GM20000 (cell line): ENCODE data around the gene SP140L.

ENCODE experiments used
- DNase-seq: peaks from one replicate; pipeline ENCODE4 v3.0.0; 2012; ENCODE audit warnings: low spot score
- TF ChIP-seq, protein P1 (sequence below): IDR thresholded peaks from 2 replicates; pipeline ENCODE4 v1.5.1; 2012; ENCODE audit warnings: mild to moderate bottlenecking, control low read depth; ENCODE audit errors: extremely low read depth, missing control alignments

The SP140L gene

DNA sequence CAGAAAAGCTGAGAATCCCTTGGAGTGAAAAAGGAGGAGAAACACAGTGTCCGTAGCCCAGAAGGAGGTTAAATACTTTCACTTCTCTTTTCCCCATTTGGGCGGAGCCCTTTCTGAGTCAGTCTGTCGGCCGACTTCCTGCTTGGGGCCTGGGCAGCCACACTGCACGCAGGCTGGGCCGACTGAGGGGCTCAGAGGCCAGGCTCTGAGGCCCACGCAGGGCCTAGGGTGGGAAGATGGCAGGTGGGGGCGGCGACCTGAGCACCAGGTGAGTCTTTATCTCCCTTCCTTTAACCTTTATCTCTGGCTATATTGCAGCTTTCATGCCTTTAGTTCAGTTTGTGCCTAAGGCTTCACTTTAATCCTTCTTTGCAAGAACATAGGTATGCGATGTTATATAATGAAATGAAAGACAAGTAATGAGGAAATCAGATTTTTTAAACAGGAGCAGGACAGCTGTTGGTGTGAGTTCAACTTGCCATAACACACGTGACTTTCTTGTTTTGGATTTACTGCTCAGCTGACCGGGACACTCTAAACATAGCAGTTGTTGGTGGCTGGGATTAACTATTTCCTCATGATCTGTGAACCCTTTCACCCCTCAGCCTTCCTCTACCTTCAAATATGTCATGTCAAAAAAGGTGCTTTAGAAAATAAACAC is 89.2 kb downstream of the SP140L start, which contains the start of gene SP100:
TSS of gene SP100 (plus strand) at position 141 of the 661 bp plus-strand sequence. CDS start at position 237, 96 bp downstream.
- DNase-seq = peak; percentile 78
- TF ChIP-seq, protein P1, sequence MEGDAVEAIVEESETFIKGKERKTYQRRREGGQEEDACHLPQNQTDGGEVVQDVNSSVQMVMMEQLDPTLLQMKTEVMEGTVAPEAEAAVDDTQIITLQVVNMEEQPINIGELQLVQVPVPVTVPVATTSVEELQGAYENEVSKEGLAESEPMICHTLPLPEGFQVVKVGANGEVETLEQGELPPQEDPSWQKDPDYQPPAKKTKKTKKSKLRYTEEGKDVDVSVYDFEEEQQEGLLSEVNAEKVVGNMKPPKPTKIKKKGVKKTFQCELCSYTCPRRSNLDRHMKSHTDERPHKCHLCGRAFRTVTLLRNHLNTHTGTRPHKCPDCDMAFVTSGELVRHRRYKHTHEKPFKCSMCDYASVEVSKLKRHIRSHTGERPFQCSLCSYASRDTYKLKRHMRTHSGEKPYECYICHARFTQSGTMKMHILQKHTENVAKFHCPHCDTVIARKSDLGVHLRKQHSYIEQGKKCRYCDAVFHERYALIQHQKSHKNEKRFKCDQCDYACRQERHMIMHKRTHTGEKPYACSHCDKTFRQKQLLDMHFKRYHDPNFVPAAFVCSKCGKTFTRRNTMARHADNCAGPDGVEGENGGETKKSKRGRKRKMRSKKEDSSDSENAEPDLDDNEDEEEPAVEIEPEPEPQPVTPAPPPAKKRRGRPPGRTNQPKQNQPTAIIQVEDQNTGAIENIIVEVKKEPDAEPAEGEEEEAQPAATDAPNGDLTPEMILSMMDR = no peak

DNA sequence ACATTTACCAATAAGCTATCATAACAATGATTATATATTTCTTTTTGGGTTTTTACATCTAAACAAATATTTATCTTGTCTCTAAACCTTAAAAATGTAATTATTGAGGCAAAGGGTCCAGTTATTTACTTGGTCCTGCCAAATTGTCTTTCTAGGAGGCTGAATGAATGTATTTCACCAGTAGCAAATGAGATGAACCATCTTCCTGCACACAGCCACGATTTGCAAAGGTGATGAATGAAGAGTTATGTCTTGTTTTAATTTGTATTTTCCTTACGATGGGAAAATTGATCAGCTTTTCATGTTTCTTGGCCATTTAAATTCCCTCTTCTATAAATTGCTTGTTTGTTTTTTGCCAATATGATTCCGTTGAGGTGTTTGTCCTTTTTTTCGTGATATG is 90.4 kb downstream of the SP140L start:
- TF ChIP-seq, protein P1 = no peak
- DNase-seq = no peak

DNA sequence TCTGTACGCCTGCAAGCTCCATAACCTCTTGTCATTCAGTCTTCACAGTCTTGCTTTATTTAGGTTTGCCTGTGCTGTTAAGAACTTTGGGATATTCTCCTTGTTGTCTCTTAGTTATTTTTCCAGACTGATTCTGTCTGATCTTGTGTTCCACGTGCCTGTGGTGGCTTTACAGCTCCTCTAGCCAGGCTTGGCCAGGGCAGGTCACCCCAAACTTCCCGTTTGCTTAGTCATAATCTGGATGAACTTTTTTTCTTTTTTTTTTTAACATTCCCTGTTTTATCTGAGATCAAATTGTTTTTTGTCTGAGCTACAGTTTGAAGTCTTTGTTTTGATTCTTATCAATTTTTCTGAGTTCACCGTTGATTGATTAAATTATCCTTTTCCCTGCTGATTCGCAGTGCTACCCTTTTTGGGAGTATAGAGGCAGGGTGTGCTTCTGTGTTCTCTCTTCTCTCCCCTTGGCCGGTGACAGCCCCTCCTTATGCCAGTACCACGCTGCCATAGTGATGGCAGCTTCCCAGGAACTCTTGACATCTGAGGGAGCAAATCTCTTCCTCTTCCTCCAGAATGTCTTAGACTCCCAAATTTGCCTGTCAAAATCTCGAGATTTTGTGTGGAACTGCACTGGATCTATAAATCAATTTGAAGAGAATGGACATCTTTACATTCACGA is 91.5 kb downstream of the SP140L start:
- TF ChIP-seq, protein P1 = no peak
- DNase-seq = no peak

DNA sequence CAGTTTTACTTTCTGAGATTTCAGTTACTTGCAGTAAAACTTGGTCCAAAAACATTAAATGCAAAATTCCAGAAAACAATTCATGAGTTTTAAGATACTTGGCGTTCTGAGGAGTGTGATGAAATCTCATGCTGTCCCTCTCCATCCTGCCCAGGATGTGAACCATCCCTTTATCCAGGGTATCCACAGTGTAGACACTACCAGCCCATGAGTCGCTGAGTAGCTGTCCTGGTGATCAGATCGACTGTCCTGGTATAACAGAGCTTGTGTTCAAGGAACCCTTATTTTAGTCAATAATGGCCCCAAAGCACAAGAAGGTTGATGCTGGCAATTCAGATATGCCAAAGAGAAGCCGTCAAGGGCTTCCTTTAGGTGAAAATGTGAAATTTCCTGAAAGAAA is 92.2 kb downstream of the SP140L start:
- no peak for DNase-seq
- TF ChIP-seq, protein P1 = no peak

DNA sequence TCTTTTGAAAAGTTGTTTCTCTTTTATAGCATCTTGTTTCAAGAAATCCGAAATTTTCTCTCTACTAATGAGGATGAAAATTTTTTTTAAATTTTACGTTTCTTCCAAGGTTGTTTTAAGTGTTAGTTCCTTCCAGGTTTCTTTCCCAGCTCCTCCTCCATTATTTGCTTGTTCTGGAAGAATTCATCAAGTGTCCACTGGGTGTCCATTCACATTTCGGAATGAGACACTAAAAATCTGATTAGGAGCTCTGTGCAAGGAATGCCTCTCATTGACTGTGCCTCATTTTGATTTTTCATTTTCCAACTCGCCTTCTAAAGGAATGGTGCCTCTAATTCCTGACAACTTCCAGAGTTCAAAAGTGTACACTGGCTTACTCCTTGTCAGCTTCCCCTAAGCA is 95.2 kb downstream of the SP140L start:
- TF ChIP-seq, protein P1 = no peak
- DNase-seq = no peak

DNA sequence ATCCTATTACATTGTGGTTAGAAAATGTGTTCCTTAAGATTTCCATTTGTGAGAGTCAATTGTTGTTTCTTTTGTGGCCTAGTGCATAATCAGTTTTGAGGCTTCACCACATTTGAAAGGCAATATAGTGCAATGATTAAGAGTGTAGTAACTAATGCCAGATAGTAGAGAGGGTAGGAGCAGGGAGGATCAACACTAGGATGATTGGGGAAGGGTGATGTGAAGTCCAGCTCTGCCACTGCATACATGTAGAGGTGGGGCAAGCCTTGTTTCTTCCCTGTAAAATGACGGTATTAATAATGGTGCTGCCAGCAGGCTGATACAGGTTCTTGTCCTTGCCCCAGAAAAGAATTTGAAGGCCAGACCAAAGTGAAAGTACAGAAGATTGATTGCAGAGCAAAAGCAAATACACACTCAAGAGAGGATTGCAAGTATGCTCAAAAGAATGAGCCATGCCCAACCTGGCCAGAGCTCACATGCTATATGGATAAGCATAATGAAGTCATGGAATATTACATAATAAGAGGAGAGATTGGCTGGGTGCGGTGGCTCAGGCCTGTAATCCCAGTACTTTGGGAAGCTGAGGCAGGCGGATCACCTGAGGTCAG is 97.0 kb downstream of the SP140L start:
- TF ChIP-seq, protein P1 = no peak
- no peak for DNase-seq

DNA sequence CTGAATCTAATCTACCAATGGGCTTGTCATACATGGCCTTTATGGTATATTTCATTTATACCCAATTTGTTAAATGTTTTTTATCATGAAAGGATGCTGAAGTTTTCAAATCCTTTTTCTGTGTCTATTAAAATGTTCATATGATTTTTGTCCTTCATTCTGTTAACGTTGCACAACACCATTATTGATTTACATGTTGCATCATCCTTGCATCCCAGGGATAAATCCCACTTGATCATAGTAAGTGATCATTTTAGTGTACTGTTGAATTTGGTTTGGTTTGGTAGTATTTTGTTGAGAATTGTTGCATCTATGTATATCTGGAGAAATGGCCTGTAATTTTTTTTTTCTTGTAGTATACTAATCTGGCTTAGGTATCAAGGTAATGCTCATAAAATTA is 98.4 kb downstream of the SP140L start:
- DNase-seq = no peak
- TF ChIP-seq, protein P1 = no peak
